HCT116 (cell line): ENCODE results near the gene SYNRG. TPM values are rescaled to one million over a fixed set of nuclear protein-coding genes. Genes with fewer than 3 reads are reported as not detected.
A peak's percentile ranks its signal among the peaks of the same experiment; 100 is the strongest.

Experiments
- ATAC-seq: fragments of 200-7000 bp; cut with Tn5 transposase; 2 replicates; pipeline ENCODE4 v1.9.1; 2020; ENCODE audit warnings: mild to moderate bottlenecking, moderate library complexity
- BruUV-seq: library from RNA; stranded (reverse); fragments of 400-500 nt; replicated peaks from 2 replicates; lab custom pipeline; 2021; lab: Mats Ljungman, UMichigan
- CTCF ChIA-PET: fragments of 300-600 bp; sonication (Branson Sonifier 250); formaldehyde crosslinking; loops from one replicate; lab custom pipeline; 2021; ENCODE audit warnings: antibody characterized with exemption; lab: Charles Lee
- POLR2A ChIA-PET: fragments of 300-600, 350-600 bp; sonication (Branson Sonifier 250); formaldehyde crosslinking; loops from one replicate; lab custom pipeline; 2021; ENCODE audit warnings: antibody characterized with exemption; lab: Charles Lee
- RAD21 ChIA-PET, 2 experiments: fragments of 300-600 bp; sonication (Branson Sonifier 250); formaldehyde crosslinking; loops; one replicate each; lab custom pipeline; 2023; ENCODE audit warnings: low total read pairs in 2 of 2; ENCODE audit not compliant: uncharacterized antibody in 2 of 2, unreplicated experiment in 2 of 2, low non-redundant PET in 1 of 2; lab: Charles Lee
- DNase-seq: peaks from one replicate; pipeline ENCODE4 v3.0.0-alpha.2; 2010; ENCODE audit warnings: low read depth, low spot score
- H2AFZ ChIP-seq: fragments of 200-600 bp; shearing (Covaris generic), sonication (generic); 2 replicates; pipeline ENCODE4 v1.6.1; 2017; ENCODE audit warnings: low read depth, mixed run types, mixed read lengths, antibody characterized with exemption, low read length; ENCODE audit not compliant: poor library complexity, severe bottlenecking
- H3K27ac ChIP-seq: 2 replicates; pipeline ENCODE4 v1.5.1; 2012; ENCODE audit warnings: low read depth, low read length
- H3K27me3 ChIP-seq: fragments of 200-600 bp; sonication (generic); 2 replicates; pipeline ENCODE4 v1.6.1; 2016; ENCODE audit warnings: mixed run types, low read length, mixed read lengths; ENCODE audit not compliant: insufficient read depth
- H3K36me3 ChIP-seq, 2 experiments: fragments of 200-500 bp in 1 of 2; fragments of 200-600 bp in 1 of 2; sonication (Bioruptor generic) in 1 of 2; sonication (generic) in 1 of 2; 2 replicates each; pipeline versions ENCODE4 v1.5.1 to v1.6.1; 2014 to 2016; ENCODE audit warnings: low read length in 2 of 2, inconsistent platforms in 1 of 2, mixed read lengths in 1 of 2, mixed run types in 1 of 2; ENCODE audit not compliant: insufficient read depth in 2 of 2, control insufficient read depth in 1 of 2
- H3K4me1 ChIP-seq, 2 experiments: fragments of 200-600 bp in 1 of 2; sonication (generic) in 1 of 2; 2 replicates each; pipeline versions ENCODE4 v1.5.1 to v1.6.1; 2012 to 2017; ENCODE audit warnings: low read length in 2 of 2, inconsistent platforms in 1 of 2, mild to moderate bottlenecking in 1 of 2, mixed read lengths in 1 of 2, mixed run types in 1 of 2, moderate library complexity in 1 of 2; ENCODE audit not compliant: insufficient read depth in 2 of 2, control insufficient read depth in 1 of 2
- H3K4me2 ChIP-seq: fragments of 200-600 bp; sonication (generic); 2 replicates; pipeline ENCODE4 v1.6.1; 2017; ENCODE audit warnings: mixed run types, low read length, mixed read lengths
- H3K4me3 ChIP-seq, 2 experiments: fragments of 200-600 bp in 1 of 2; sonication (generic) in 1 of 2; replicated peaks in 1 of 2; 2 replicates each; pipeline ENCODE4 v1.5.1; 2011 to 2016; ENCODE audit warnings: low read length in 2 of 2, control low read depth in 1 of 2, low read depth in 1 of 2, mild to moderate bottlenecking in 1 of 2, mixed read lengths in 1 of 2, mixed run types in 1 of 2
- H3K79me2 ChIP-seq: fragments of 200-600 bp; sonication (generic); 2 replicates; pipeline ENCODE4 v1.6.1; 2017; ENCODE audit warnings: mild to moderate bottlenecking, mixed run types, low read length, moderate library complexity, mixed read lengths; ENCODE audit not compliant: insufficient read depth
- H3K9ac ChIP-seq: fragments of 200-600 bp; sonication (generic); 2 replicates; pipeline ENCODE4 v1.6.1; 2016; ENCODE audit warnings: low read length, mixed read lengths
- H3K9me2 ChIP-seq: fragments of 200-600 bp; sonication (generic), shearing (Covaris generic); 2 replicates; pipeline ENCODE4 v1.6.1; 2017; ENCODE audit warnings: mixed run types, mild to moderate bottlenecking, moderate library complexity; ENCODE audit not compliant: insufficient read depth
- H3K9me3 ChIP-seq, 2 experiments: fragments of 200-500 bp in 1 of 2; fragments of 200-600 bp in 1 of 2; sonication (Bioruptor generic) in 1 of 2; sonication (generic) in 1 of 2; 2 replicates each; pipeline ENCODE4 v1.6.1; 2014 to 2017; ENCODE audit warnings: low read length in 2 of 2, mixed read lengths in 2 of 2, inconsistent platforms in 1 of 2, low read depth in 1 of 2, mild to moderate bottlenecking in 1 of 2, mixed run types in 1 of 2, moderate library complexity in 1 of 2; ENCODE audit not compliant: control insufficient read depth in 1 of 2, insufficient read depth in 1 of 2
- H4K20me1 ChIP-seq: fragments of 200-600 bp; sonication (generic), shearing (Covaris generic); 2 replicates; pipeline ENCODE4 v1.6.1; 2017; ENCODE audit warnings: mixed run types, mild to moderate bottlenecking, moderate library complexity; ENCODE audit not compliant: insufficient read depth
- ATF3 ChIP-seq: IDR thresholded peaks from 2 replicates; pipeline ENCODE4 v1.6.1; 2012
- CBX3 ChIP-seq: IDR thresholded peaks from 2 replicates; pipeline ENCODE4 v1.6.1; 2012; ENCODE audit warnings: low read depth
- CEBPB ChIP-seq: IDR thresholded peaks from 2 replicates; pipeline ENCODE4 v1.6.1; 2012; ENCODE audit warnings: low read depth
- EGR1 ChIP-seq: IDR thresholded peaks from 2 replicates; pipeline ENCODE4 v1.6.1; 2012; ENCODE audit warnings: low read depth
- ELF1 ChIP-seq: IDR thresholded peaks from 2 replicates; pipeline ENCODE4 v1.6.1; 2012; ENCODE audit warnings: low read depth, borderline replicate concordance
- EZH2 ChIP-seq: fragments of 200-600 bp; sonication (generic); IDR thresholded peaks from 2 replicates; pipeline ENCODE4 v1.6.1; 2017; ENCODE audit warnings: antibody characterized with exemption, mixed run types
- EZH2phosphoT487 ChIP-seq: fragments of 200-600 bp; IDR thresholded peaks from 2 replicates; pipeline ENCODE4 v1.6.1; 2018; ENCODE audit warnings: antibody characterized with exemption, borderline replicate concordance
- FOSL1 ChIP-seq: IDR thresholded peaks from 2 replicates; pipeline ENCODE4 v1.6.1; 2012; ENCODE audit warnings: low read depth
- JUND ChIP-seq: IDR thresholded peaks from 2 replicates; pipeline ENCODE4 v1.6.1; 2012
- MAX ChIP-seq: IDR thresholded peaks from 2 replicates; pipeline ENCODE4 v1.6.1; 2012
- POLR2A ChIP-seq: IDR thresholded peaks from 2 replicates; pipeline ENCODE4 v1.7.0; 2011; ENCODE audit warnings: borderline replicate concordance; ENCODE audit not compliant: insufficient read depth, insufficient read length; ENCODE audit errors: extremely low read depth
- POLR2AphosphoS5 ChIP-seq: IDR thresholded peaks from 2 replicates; pipeline ENCODE4 v1.6.1; 2011; ENCODE audit warnings: mild to moderate bottlenecking, low read depth, low read length, moderate library complexity
- RAD21 ChIP-seq: IDR thresholded peaks from 2 replicates; pipeline ENCODE4 v1.6.1; 2012; ENCODE audit warnings: low read depth, mild to moderate bottlenecking
- REST ChIP-seq: IDR thresholded peaks from 2 replicates; pipeline ENCODE4 v1.6.1; 2012; ENCODE audit warnings: low read depth
- SIN3A ChIP-seq: IDR thresholded peaks from 2 replicates; pipeline ENCODE4 v1.6.1; 2012; ENCODE audit warnings: low read depth
- SP1 ChIP-seq: IDR thresholded peaks from 2 replicates; pipeline ENCODE4 v1.6.1; 2012; ENCODE audit warnings: low read depth
- SRF ChIP-seq: IDR thresholded peaks from 2 replicates; pipeline ENCODE4 v1.6.1; 2012; ENCODE audit warnings: low read depth
- YY1 ChIP-seq: IDR thresholded peaks from 2 replicates; pipeline ENCODE4 v1.6.1; 2011; ENCODE audit warnings: low read length, low read depth, moderate library complexity, mild to moderate bottlenecking; ENCODE audit not compliant: insufficient replicate concordance; ENCODE audit errors: extremely low read depth
- ZFX ChIP-seq: fragments of 450-650 bp; IDR thresholded peaks from 2 replicates; pipeline ENCODE4 v1.6.1; 2017
- ZNF274 ChIP-seq: fragments of 200-500 bp; sonication (Bioruptor generic); IDR thresholded peaks from 2 replicates; pipeline ENCODE4 v1.6.1; 2014; ENCODE audit warnings: mild to moderate bottlenecking, low read depth, low read length, inconsistent platforms
- intact Hi-C: fragments of 100-400 bp; cut with micrococcal nuclease; formaldehyde crosslinking; loops from 2 replicates; pipeline ENCODE4 v1.10.0; 2022
- total RNA-seq: library from RNA; stranded (reverse); gene quantifications from one replicate; pipeline ENCODE4 v1.2.1, GENCODE V29; 2021; ENCODE audit not compliant: unreplicated experiment
- TF ChIP-seq, protein P1 (sequence below): IDR thresholded peaks from 2 replicates; pipeline ENCODE4 v1.6.1; 2011; ENCODE audit warnings: mild to moderate bottlenecking, low read length, moderate library complexity; ENCODE audit not compliant: insufficient replicate concordance; ENCODE audit errors: extremely low read depth

Gene SYNRG
- total RNA-seq, 1 experiment from 2014 or later, result 23.8 TPM

DNA sequence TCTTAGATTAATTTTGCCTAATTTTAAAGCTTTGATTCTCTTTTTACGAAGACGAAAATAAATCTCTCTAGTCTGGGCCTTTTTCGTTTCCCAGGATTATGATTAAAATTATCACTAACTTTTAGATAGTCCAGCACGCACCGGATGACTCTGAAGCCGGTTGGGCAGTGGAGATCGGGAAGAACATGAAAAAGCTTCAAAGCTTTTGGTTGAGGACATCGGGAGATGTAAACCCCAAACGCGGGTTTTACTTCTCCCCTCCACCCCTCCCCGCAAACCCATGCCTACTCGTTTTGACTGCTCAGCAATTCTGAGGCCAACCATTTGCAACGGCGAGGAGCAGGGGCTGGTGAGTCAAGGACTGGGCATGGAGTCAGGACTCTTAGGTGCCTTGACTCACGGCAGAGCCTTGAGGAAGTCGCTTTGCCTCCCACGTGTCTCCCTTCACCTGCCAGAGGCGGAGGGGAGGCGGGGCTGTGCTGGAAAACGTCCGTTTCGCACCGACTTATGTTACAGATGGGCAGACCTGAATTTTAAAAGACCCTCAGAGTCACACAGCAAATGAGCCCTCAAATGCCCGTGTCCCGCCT is 120.5 kb downstream of the SYNRG start:
- CTCF ChIA-PET, result no interaction called here
- peak overlapping the region; percentile 91 for H3K27ac ChIP-seq
- no peak overlapping the region for H2AFZ ChIP-seq
- H3K4me2 ChIP-seq, result peak overlapping the region; percentile 96
- H3K9ac ChIP-seq, result peak overlapping the region; percentile 77
- RAD21 ChIA-PET, result no interaction called here
- no peaks in the 10 kb centered on the region for H3K9me3 ChIP-seq
- intact Hi-C loops, result no loop called here
- no peaks in the 10 kb centered on the region for H3K36me3 ChIP-seq
- peaks cover 37% of the 10 kb centered on the region for H3K79me2 ChIP-seq
- DNase-seq, result peak; percentile 94
- no peaks in the 10 kb centered on the region for H3K27me3 ChIP-seq
- peaks cover 38 to 60% of the 10 kb centered on the region in 2 experiments for H3K4me1 ChIP-seq
- peaks cover 9% of the 10 kb centered on the region; the same call in 1 of the 2 replicates for H4K20me1 ChIP-seq
- peak overlapping the region; percentile 59 to 63 for H3K4me3 ChIP-seq
- ATAC-seq, result peak; percentile 73
- TSS peak; percentile 72 for BruUV-seq
- no peaks in the 10 kb centered on the region for H3K9me2 ChIP-seq
- POLR2A ChIA-PET, result no interaction called here
- TF ChIP-seq YY1 (peak; percentile 74), ZFX (no peak), ZNF274 (no peak), EZH2phosphoT487 (no peak), EGR1 (peak; percentile 68), RAD21 (no peak), CBX3 (no peak; the same call in 1 of the 2 replicates), ELF1 (no peak; the same call in 1 of the 2 replicates), POLR2AphosphoS5 (peak; percentile 50; the same call in 1 of the 2 replicates), SRF (no peak), JUND (peak; percentile 65), SIN3A (peak; percentile 98), EZH2 (no peak), REST (no peak), MAX (peak; percentile 99), ATF3 (no peak), POLR2A (no peak), SP1 (peak; percentile 58), CEBPB (no peak), FOSL1 (peak; percentile 58)
- TF ChIP-seq, protein P1, sequence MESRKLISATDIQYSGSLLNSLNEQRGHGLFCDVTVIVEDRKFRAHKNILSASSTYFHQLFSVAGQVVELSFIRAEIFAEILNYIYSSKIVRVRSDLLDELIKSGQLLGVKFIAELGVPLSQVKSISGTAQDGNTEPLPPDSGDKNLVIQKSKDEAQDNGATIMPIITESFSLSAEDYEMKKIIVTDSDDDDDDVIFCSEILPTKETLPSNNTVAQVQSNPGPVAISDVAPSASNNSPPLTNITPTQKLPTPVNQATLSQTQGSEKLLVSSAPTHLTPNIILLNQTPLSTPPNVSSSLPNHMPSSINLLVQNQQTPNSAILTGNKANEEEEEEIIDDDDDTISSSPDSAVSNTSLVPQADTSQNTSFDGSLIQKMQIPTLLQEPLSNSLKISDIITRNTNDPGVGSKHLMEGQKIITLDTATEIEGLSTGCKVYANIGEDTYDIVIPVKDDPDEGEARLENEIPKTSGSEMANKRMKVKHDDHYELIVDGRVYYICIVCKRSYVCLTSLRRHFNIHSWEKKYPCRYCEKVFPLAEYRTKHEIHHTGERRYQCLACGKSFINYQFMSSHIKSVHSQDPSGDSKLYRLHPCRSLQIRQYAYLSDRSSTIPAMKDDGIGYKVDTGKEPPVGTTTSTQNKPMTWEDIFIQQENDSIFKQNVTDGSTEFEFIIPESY, result peak; percentile 14
